Measurements from ENCODE around the gene UBE2E2.

Gene UBE2E2

DNA sequence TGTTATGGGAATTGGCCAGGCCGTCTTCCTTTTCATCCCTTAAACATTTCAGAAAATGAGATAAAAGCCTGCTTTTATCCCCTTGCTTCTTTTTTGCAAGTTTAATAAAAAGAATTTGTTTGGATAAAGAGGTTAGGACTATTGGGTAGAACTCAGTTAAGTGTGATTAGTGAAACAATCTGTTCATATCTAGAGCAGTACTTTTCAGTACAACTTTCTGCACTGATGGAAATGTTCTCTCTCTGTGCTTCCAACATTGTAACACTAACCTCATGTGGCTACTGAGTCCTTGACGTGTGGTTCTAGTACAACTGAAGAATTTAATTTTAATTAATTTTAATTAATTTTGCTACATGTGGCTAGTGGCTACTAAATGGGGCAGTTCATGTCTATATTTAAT is 246.9 kb downstream of the UBE2E2 start:
- no peak for DNase-seq

DNA sequence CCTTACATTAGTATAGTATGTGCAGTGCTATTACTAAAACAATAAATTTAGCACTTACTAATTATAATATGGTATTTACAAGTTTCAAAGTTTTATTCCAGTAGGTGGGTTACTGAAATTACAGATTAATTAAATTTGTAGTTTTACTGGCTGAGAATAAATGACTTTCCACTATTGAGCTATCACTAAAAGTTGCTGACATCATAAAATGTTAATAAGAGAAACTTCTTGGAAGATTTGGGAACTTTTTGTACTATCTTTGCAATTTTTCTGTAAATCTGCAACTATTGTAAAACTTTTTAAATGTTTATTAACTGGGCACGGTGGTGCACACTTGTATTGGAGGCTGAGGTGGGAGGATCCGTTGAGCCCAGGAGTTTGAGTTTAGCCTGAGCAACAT is 247.7 kb downstream of the UBE2E2 start:
- DNase-seq, result no peak

DNA sequence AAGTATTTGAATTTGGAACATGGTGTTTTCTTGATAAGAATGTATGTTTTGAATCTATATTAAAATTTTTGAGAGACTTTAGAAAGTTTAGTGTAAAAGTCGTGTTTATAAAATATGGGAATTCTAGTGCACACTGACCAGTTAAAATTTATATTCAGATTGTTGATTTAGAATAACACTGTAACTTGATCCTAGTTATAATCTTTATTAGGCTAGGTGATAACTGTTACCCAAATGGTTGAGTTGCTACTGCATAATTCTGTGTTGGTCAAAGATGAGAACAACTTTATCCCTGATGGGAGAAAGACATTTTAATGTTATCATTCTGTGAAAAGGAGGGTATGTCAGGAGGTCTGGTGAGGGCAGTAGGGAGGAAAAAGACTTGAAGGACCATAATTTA is 249.3 kb downstream of the UBE2E2 start:
- no peak for DNase-seq

DNA sequence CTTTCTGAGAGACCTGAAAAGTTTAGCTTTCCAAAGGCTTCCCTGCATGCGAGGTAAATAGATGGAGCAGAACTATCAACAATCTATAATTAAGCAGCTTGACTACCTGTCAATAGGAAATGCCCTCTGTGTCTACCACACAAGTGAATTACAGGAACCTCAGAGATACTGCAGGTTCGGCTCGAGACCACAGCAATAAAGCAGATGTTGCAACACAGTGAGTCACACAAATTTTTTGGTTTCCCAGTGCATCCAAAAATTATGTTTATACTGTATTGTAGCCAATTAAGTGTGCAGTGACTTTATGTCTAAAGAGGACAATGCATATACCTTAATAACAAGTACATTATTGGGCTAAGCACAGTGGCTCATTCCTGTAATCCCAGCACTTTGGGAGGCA is 252.0 kb downstream of the UBE2E2 start:
- DNase-seq, result no peak

DNA sequence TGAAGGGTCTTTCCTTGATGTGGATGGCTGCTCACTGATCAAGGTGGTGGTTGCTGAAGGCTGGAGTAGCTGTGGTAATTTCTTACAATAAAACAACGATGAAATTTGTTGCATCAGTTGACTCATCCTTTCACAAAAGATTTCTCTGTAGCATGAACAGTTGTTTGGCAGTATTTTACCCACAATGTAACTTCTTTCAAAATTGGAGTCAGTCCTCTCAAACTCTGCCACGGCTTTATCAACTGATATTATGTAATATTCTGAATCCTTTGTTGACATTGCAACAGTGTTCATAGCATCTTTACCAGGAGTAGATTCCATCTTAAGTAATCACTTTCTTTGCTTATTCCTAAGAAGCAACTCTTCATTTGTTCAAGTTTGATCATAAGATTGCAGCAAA is 252.6 kb downstream of the UBE2E2 start:
- no peak for DNase-seq

DNA sequence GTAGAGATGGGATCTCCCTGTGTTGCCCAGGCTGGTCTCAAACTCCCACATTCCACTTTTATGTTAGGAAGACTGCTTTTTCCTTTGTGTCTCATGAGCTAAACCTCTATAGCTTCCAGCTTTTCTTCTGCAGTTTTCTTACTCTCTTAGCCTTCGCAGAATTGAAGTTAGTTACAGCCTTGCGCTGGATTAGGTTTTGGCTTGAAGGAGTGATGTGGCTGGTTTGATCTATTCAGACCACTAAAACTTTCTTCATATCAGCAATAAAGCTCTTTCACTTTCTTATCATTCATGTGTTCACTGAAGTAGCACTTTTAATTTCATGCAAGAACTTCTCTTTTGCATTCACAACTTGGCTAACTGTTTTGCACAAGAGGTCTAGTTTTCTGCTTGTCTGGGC is 254.6 kb downstream of the UBE2E2 start:
- no peak for DNase-seq

DNA sequence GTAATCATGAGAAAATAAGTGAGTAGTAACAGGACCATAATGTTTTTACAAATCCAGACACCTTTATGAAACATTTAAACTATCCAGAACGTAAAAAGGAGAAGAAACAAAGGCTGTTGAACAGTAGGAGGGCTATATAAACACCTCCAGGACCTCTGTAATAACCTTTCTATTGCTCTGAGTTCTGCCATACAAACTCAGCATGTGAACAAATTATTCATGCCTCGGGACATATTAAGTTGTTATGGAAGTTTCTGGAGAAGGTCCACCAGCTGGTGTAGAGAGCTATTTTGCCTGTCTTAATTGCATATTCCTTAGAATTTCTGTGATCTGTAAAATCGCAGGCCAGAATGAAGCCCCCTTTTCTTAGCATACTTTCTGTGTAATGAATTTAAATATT is 256.3 kb downstream of the UBE2E2 start:
- DNase-seq, result no peak

DNA sequence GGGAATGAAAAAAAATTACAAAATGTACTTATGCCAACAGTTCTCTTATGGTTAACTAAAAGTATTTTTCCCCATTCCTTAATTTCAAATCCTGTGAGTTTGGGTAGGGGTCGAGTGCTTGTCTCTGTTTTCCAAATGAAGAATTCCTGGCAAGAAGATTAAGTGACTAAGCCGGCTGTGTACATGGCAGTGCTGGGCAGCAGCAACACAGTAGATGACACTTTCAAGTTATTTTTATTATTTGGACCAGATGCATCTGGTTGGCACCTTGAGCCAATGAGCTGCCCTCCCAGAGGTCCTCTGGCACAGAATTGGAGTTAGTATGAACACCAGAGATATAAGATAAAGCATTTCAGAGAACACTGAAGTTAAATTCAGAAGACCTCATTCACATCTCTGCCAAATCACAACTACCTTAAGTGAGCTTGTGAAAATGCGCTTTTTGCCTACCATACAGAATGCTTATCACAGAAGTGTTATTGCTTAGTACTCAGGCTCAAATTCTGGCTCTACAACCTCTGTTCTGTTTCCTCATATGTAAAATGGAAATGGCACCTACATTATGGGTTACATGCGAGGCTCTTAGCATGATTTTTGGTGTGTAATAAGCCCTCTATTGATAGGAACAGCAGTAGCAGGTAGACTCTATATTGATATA is 256.9 kb downstream of the UBE2E2 start:
- DNase-seq, result no peak

DNA sequence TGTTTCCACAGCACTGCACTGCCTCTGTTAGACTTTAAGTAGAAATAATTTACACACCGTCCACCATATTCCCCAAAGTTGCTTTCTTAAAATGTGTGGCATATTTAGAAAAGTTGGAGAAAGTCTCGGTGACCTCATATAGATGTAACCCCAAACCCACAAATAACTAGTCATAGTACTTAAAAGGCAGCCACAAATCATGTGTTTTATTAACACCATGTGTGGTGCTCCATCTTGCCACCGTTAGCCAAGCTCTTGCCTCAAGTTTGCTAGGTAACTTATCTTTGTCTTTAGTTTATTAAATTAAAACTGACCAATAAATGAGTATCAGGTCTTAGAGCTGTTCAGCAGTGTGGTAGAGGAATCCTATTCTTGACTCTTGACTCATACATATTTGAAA is 257.9 kb downstream of the UBE2E2 start:
- DNase-seq, result no peak

DNA sequence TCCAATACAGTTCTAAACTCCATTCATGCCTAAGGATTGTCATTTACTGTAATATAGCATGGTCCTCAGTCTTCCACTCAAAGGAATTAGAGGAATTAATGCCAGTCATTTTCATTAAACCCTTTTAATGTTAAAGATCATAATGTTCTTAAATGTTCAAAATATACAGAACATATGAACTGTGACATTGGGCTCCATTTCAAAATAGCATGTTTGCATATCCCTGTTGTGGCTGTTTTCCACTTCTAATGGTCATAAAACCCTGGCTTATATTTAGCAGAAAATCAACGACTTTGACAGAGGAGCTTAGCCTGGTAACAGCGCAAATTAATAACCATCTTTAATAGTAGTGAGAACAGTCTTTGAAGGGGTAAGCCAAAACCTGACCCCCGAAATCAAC is 260.7 kb downstream of the UBE2E2 start:
- no peak for DNase-seq

DNA sequence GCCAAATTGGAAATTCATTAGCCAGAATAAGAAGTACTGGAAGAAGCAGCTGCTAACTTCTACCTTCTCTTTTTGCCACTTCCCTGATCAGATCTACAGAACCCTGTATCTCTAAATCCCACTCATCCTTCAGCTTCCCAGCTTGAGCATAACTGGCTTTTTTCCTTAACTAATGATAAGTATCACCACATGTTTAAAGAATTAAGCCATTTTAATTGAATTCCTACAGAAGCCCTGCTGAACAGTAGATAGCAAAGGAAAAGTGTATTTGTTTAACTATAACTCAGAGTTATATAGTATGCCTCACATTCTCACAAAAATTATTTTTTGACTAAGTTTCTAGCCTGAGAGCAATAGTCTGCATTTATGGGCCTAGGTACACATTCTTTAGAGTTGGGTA is 262.4 kb downstream of the UBE2E2 start:
- no peak for DNase-seq

DNA sequence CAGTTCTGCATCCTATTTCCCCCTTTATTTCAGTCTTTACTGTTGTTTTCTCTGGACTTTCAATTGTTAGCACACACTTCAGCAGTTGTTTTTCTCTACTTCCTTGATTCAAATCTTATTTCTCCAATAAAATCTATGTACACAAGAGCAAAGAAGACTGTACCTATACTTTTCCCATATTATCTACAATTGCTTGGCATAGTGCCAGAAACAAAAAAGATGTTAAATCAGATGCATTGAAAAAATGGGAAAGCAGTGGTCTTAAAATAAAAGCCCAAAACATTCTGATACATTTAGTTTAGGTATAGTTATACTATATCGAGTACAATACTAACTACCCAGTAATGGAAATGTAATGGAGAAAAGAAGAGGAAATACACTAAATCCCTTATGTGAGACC is 265.1 kb downstream of the UBE2E2 start:
- DNase-seq, result no peak

DNA sequence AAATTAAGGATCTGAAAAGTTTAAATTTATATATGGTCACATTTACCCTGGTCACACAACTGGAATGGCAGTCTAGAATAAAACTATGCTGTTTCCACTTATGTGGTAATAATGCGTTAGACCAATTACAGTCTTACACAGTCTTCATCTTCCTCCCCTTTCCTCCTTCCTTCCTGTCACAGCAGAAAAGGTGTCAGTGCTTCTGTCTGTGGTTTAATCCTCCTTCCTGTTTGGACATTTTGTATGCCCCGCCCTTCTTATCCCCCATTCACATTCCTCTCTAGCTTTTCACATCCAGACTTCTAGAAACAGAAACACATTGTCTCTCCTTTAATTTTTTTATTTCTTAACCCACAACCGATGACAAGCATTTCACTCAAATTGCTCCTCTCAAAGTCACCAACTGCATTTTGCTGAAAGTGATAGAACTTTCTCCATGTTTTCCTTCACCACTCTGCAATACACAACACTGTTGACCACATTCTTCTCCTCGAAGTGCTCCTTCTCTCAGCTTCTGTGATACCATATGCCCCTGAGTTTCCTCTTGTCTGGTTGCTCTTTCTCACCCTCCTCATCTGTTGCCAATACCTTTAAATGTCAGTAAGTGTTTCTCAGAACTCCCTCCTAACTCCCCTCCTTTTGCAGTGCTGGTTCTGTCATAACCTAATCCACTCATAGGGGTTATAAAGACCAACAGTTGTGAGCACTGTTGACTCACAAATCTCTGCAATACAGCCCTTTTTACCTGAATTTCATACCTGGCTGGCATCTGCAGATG is 271.6 kb downstream of the UBE2E2 start:
- DNase-seq, result peak; percentile 4

DNA sequence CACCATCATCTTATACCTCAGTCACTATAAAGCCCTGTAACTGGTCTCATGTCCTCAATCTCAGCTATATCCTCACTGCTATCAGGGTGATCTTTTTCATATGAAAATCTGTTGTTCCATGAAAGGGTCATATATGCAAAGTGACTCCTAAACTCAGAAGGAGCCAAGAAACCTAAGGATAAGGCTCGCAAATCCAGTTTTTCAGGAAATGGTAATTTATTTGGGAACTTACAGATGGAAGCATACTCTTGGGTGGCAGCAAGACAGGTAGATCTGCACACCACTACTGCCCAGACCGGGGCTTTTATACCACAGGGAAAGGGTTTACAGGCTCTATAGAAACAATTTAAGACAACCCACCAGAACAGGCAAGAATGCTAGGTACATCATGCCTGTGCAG is 272.3 kb downstream of the UBE2E2 start:
- DNase-seq, result no peak

DNA sequence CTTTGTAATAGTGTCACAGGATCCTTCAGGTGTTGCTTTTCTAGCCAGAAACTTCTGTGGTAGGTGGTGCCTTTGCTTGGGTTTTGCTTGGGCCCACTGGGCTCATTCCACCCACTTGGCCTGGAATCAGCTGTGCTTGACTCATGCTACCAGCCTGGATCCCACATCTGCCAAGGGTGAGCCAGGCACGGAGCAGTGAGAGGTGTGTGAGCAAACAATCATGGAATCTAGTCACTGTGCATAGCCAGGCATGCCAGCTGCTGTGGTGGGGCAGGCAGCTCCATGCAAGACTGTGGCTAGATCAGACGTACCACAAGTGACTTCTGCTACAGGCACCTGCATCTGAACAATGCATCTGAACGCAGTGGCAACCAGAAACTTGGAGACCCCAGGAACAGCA is 275.9 kb downstream of the UBE2E2 start:
- DNase-seq, result no peak

DNA sequence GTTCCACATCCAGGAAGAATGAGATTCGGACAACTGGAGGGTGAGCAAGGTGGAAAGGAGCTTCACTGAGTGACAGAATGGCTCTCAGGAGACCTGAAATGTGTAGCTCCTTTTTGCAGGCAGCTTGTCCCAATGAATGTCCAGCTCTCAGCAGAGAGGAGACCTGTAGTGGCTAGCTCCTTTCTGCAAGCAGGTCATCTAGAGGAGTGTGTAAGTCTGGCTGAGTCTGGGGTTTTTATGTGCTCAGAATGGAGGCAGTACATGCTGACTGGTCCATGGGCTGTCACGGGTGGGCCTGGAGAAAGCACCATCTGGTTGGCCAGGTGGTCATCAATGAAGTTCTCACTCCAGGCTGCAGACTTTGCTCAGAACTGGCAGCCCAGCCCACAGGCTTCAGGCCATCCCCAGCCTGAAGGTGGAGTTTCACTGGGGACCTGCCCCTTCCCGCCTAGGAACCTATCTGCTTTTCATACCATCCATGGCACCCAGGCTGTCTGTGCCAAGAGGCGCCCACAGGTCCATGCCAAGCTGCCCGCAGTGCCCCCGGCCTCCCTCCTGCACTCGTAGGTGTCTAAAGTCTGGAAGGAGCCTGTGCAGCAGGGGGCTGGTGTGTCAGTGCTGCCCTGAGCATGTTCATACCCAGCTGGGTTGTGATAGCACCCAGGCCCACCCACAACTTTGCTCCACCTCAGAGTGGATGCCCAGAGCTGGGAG is 276.6 kb downstream of the UBE2E2 start:
- DNase-seq, result no peak

DNA sequence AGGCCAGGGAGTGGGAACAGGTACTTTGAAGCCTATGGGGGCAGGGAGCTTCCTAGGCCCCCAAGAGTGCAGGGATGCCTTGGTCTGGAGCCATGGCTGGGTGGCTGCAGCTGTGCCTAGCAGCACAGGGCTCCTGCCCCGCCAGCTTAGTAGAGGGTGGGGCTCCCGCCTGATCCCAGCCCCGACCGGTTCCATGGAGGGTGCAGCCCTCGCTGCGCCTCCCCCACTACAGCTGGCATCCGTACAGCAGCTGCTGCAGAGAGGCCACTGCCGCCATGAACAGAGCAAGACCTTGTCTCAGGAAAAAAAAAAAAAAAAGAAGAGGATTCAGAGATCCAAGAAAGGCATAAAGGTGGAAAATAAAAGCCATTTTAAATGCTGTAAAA is 277.2 kb downstream of the UBE2E2 start:
- DNase-seq, result no peak

DNA sequence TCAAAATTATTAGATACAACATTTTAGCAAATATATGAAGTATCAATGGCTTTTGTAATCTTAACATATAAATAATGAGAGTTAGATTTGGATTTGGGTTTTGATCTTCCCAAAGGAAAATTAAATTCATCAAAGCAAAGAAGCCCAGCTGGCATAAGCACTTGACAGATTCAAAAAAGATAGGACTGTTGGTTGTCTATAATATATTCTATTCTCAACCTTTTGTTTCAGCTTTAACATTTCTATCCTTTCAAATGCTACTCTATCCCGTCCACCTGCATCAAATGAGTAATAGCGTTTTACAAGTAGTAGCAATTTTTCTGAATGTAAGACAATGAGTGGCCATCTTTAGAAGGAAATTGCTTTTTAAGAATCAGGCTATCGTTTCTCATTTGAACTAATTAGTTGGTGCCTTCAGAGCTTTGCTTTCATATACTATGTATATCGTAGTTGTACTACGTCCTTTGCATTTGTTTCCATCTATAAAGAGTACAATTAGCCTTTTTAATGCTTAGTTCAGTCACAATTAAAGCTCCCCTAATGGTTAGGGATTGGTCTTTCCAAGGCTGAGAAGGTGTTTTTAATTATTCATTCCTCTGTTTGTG is 278.0 kb downstream of the UBE2E2 start:
- no peak for DNase-seq

DNA sequence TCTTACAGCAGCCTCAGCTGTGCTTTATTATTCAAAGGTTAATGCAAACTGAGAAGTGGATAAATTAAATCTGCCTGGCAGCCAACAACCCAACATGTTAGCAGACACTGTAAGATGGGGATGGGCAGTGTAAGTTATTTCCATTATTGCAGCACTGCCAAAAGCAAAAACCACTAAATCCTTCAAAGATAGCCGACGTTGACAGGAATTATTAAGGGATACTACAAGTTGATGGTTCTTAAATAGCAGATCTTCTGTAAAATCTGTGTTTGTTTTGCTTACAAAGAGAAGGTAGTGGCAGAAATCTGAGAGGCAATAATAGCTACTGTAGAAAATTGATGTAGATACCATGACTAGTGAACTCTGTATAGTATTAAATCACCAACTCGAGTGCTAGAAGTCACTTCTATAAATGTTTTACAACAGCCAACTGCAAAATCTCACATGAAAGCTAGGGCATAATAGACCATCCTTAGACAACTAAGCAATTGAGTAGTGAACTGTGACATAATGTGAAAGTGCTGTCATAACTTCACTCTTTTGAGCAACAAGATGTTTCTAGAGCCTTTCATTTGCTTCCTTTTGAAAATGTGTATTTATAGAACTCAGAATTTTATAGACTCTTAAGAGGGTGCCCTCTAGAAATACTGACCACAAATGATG is 278.6 kb downstream of the UBE2E2 start:
- no peak for DNase-seq

DNA sequence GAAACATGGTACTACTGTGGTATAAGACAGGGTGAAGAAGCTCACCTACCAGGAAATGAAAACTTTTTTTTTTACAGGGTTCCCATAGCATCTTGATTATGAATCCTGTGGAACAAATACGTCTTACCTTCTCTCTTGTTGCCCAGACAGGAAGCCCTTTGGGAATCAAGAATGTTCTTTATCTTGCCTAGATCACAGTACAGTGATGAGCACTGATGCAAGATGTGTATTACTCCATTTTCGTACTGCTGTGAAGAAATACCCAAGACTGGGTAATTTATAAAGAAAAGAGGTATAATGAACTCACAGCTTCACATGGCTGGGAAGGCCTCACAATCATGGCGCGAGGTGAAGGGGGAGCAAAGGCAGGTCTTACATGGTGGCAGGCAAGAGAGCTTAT is 281.3 kb downstream of the UBE2E2 start:
- no peak for DNase-seq

DNA sequence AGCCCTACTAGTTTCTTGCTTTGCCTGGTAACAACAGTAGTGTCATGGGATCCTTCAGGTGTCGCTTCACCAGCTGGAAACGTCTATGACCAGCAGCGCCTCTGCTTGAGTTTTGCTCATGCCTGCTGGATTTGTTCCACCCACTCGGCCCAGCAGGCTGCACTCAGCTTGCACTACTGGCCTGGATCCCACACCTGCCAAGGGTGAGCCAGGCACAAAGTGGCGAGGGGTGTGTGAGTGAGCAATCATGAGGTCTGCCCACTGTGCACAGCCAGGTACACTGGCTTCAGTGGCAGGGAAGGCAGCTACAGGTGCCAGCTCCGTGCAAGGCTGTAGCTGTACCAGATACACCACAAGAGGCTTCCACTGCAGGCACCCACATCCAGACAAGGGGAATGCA is 282.8 kb downstream of the UBE2E2 start:
- no peak for DNase-seq

DNA sequence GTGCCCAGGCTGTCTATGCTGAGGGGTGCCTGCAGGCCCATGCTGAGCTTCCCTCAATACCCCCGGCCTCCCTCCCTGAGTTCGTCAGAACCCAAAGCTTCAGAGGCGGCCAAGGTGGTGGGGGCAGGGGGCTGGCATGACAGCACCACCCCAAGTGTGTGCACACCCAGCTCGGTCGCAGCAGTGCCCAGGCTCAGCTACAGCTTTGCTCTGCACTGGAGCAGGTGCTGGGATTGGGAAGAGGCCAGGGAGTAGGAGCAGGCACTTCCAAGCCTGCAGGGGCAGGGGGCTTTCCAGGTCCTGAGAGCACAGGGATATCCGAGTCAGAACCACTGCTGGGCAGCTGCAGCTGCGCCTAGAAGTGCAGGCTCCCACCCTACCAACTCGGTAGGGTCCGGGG is 283.9 kb downstream of the UBE2E2 start:
- DNase-seq, result no peak

DNA sequence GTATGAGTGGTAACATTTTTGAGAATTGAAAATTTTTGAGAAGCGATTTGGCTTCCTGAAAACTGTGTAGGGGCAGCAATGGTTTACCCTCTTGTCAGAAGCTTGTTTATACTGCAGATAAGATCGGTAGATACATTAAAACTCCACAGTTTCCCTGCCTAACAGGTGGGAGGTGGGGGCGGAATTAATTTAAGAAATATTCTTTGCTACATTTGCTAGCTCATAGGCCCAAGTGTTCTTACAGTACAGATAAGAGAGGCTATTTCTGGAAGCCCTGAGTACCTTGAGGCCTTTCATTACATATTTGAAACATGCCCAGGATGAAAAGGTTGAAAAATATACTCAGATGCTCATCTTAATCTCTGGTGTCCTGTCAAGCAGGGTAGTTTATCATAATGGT is 285.5 kb downstream of the UBE2E2 start:
- no peak for DNase-seq
